ENCODE measurements around the gene DIP2B. TPM values are rescaled to one million over a fixed set of nuclear protein-coding genes. Genes with fewer than 3 reads are reported as not detected.

The DIP2B gene
- total RNA-seq, 1 donor from 2014 or later: 28.9 TPM

- peaks cover 36% of the 10 kb centered on the region for H3K4me1 Mint-ChIP-seq (ENCODE audit: unreplicated experiment)
These were observed 95.6 kb downstream of the DIP2B start for GRCh38 chr12:50600364-50600763.

GRCh38 chr12:50603817-50604639 lies 99.2 kb downstream of the DIP2B start:
- no peak for TF ChIP-seq CTCF (IDR thresholded peaks at IDR 0.05)
- H3K36me3 Mint-ChIP-seq (ENCODE audit: unreplicated experiment): peaks cover 5% of the 10 kb centered on the region
- no peaks in the 10 kb centered on the region for H3K9me3 Mint-ChIP-seq (ENCODE audit: unreplicated experiment)
- DNase-seq (ENCODE audit: extremely low spot score, unreplicated experiment): no peak
- peaks cover 25% of the 10 kb centered on the region for H3K4me1 Mint-ChIP-seq (ENCODE audit: unreplicated experiment)
- H3K4me3 Mint-ChIP-seq (ENCODE audit: unreplicated experiment): no peak overlapping the region
- no peaks in the 10 kb centered on the region for H3K27me3 Mint-ChIP-seq (ENCODE audit: unreplicated experiment)
- H3K27ac Mint-ChIP-seq (ENCODE audit: unreplicated experiment): peak overlapping the region; percentile 70

More at GRCh38 chr12:50600364-50600763, 95.6 kb downstream of the DIP2B start:
- Mint-ChIP-seq H3K27ac (ENCODE audit: unreplicated experiment) (no peak overlapping the region), H3K36me3 (ENCODE audit: unreplicated experiment) (no peaks in the 10 kb centered on the region), H3K4me3 (ENCODE audit: unreplicated experiment) (no peak overlapping the region), H3K9me3 (ENCODE audit: unreplicated experiment) (no peaks in the 10 kb centered on the region), H3K27me3 (ENCODE audit: unreplicated experiment) (no peaks in the 10 kb centered on the region)
- DNase-seq (ENCODE audit: extremely low spot score, unreplicated experiment): peak; percentile 4
- TF ChIP-seq CTCF (IDR thresholded peaks at IDR 0.05): no peak

GRCh38 chr12:50604640-50604920 lies 99.8 kb downstream of the DIP2B start:
- Mint-ChIP-seq H3K36me3 (ENCODE audit: unreplicated experiment) (peaks cover 5% of the 10 kb centered on the region), H3K9me3 (ENCODE audit: unreplicated experiment) (no peaks in the 10 kb centered on the region), H3K4me3 (ENCODE audit: unreplicated experiment) (no peak overlapping the region), H3K27me3 (ENCODE audit: unreplicated experiment) (no peaks in the 10 kb centered on the region), H3K4me1 (ENCODE audit: unreplicated experiment) (peaks cover 29% of the 10 kb centered on the region), H3K27ac (ENCODE audit: unreplicated experiment) (no peak overlapping the region)
- no peak for TF ChIP-seq CTCF (IDR thresholded peaks at IDR 0.05)
- no peak for DNase-seq (ENCODE audit: extremely low spot score, unreplicated experiment)

- no peak for DNase-seq (ENCODE audit: extremely low spot score, unreplicated experiment)
- Mint-ChIP-seq H3K4me1 (ENCODE audit: unreplicated experiment) (peaks cover 42% of the 10 kb centered on the region), H3K27me3 (ENCODE audit: unreplicated experiment) (no peaks in the 10 kb centered on the region), H3K4me3 (ENCODE audit: unreplicated experiment) (no peak overlapping the region), H3K9me3 (ENCODE audit: unreplicated experiment) (no peaks in the 10 kb centered on the region), H3K36me3 (ENCODE audit: unreplicated experiment) (peaks cover 5% of the 10 kb centered on the region), H3K27ac (ENCODE audit: unreplicated experiment) (no peak overlapping the region)
- no peak for TF ChIP-seq CTCF (IDR thresholded peaks at IDR 0.05)
These were observed 102.0 kb downstream of the DIP2B start for GRCh38 chr12:50606675-50607375.

- Mint-ChIP-seq H3K4me1 (ENCODE audit: unreplicated experiment) (peaks cover 30% of the 10 kb centered on the region), H3K36me3 (ENCODE audit: unreplicated experiment) (peaks cover 5% of the 10 kb centered on the region), H3K27ac (ENCODE audit: unreplicated experiment) (peak overlapping the region; percentile 47), H3K9me3 (ENCODE audit: unreplicated experiment) (no peaks in the 10 kb centered on the region), H3K27me3 (ENCODE audit: unreplicated experiment) (no peaks in the 10 kb centered on the region), H3K4me3 (ENCODE audit: unreplicated experiment) (no peak overlapping the region)
- DNase-seq (ENCODE audit: extremely low spot score, unreplicated experiment): no peak
- TF ChIP-seq CTCF (IDR thresholded peaks at IDR 0.05): no peak
These were observed 104.6 kb downstream of the DIP2B start for GRCh38 chr12:50609292-50609874.

Measured in osteocyte (in vitro differentiated cells).